H54 (cell line): ENCODE data around the gene DBNDD1.
"Not testable (repeated sequence)": the region's sequence is repeated elsewhere in the genome, so short reads cannot be mapped to it uniquely, and the experiment has no call there.

ENCODE experiments used
- DNase-seq: peaks from one replicate; pipeline ENCODE4 v3.0.0; 2011; ENCODE audit warnings: low spot score, mixed read lengths; ENCODE audit not compliant: insufficient read length
- FAIRE-seq: peaks from 3 replicates; lab custom pipeline; 2011; peaks lifted over from hg19 to GRCh38; lab: Jason Lieb, UNC
- POLR2A ChIP-seq: IDR thresholded peaks from 2 replicates; pipeline ENCODE4 v1.6.1; 2011; ENCODE audit warnings: low read depth, mild to moderate bottlenecking, low read length

The DBNDD1 gene

DNA sequence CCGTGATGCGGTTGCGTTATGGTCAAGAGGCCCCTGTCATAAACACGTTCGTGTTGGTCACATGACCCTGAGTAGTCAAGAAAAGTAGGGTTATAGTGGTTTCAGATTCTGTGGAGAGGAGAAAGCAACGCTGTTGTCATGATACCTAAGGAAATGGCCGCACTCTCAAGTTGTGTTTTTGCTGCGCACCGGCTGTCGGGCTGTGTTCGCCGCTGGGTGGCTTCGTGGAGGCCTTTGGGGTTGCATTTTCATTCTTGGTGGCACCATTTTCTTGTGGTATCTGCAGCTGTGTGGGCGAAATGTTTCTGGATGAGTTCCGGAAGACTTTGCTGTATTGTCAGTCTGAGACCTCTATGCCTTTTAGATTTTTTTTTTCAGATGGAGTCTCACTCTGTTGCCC lies 35.7 kb downstream of the DBNDD1 start:
- no peak for TF ChIP-seq POLR2A
- FAIRE-seq (no peak), DNase-seq (no peak)

DNA sequence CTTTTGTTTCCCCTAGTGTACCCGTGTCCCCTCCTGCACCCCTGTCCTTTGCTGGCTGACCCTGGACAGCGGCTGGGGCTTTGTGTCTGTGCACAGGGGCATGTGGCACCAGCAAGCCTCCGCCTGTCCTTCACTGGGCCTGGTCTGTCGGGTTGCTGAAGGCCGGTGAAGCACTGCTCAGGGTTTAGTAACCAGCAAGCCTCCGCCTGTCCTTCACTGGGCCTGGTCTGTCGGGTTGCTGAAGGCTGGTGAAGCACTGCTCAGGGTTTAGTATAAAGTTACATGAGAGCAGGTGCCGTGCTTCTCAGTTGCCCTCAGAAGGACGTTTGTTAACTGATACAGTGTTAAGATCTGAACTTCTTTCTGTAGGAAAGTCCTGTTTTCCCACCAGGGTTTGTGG lies 36.9 kb downstream of the DBNDD1 start:
- no peak for DNase-seq
- TF ChIP-seq POLR2A = no peak
- FAIRE-seq = no peak

DNA sequence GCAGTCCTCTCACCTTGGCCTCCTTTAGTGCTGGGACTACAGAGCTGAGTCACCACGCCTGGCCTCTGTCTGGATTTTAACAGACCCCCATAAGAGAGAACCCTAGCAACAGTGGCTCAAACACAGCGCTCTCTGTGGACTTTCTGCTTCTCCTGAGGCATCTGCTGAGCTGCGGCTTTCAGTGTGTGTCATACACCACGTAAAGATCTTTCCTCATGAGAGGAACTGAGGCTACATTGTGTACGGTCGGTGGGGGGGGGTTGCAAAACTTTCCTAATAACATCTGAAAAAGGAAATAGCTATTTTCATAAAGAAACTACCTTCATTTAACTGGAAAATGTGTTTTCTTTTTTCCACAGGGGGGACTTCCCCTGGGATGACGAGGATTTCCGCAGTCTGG lies 37.8 kb downstream of the DBNDD1 start:
- DNase-seq = no peak
- FAIRE-seq = no peak
- no peak for TF ChIP-seq POLR2A

DNA sequence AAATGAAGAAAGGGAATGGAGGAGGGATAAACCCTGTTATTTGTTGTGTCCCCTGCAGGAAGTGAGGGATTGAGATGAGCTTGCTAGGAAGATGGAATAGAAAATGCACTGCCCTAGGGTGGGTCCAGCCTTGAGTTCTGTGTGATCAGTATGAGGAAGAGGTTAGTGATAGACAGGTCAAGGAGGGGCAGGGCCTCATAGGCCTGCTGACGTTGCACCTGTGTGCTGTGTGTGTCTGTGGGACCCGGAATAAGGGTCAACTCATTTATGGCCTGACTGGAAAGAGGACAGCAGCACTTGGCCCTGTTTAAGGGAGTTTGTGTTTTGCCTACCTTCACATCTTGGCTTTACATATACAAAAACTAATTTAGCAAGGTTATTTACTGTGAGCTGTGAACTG lies 44.4 kb downstream of the DBNDD1 start:
- no peak for TF ChIP-seq POLR2A
- FAIRE-seq (no peak), DNase-seq (no peak)

DNA sequence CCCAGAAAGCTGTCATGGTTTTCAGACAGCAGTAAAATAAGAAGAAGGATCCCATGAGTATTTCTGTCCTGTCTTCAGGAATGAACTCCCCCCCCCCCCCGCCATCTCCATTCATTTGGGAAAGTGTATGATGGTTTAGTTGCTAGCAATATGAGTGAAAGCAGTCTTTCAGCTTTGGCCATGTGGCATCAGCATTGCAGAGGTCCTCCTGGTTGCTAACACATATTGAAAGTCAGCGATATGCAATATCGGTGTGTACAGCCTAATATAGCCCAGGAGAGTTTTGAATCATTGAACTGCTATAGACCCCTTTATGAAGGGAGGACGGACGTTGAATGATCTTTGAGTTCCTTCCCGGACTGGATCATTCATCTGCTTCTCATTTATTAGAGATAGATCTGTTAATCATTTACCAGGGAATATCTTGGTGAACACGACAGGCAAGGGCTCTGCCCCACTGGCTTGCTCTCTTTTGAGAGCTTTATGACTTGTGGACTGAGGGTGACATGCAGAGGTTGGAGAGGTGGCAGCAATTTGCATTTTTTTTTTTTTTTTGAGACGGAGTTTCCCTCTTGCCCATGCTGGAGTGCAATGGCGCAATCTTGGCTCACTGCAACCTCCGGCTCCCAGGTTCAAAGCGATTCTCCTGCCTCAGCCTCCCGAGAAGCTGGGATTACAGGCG lies 45.5 kb downstream of the DBNDD1 start:
- no peak for DNase-seq
- no peak for TF ChIP-seq POLR2A
- FAIRE-seq = no peak

DNA sequence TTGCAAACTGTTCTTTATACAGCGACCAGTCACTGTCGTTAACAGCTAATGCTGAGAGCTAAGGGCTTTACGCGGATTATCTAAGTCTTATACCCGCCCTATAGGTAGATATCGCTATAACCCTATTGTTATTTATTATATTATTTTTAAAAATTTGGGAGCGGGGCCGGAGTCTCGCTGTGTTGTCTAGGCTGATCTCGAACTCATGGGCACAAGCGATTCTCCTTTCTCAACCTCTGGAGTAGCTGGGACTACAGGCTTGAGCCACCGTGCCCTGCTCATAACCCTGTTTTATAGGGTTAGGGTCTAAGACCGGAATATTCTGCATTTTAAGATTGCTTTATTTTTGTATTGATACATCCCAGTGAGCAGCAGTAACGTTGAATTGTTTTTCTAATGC lies 46.0 kb downstream of the DBNDD1 start:
- no peak for FAIRE-seq
- no peak for DNase-seq
- no peak for TF ChIP-seq POLR2A

DNA sequence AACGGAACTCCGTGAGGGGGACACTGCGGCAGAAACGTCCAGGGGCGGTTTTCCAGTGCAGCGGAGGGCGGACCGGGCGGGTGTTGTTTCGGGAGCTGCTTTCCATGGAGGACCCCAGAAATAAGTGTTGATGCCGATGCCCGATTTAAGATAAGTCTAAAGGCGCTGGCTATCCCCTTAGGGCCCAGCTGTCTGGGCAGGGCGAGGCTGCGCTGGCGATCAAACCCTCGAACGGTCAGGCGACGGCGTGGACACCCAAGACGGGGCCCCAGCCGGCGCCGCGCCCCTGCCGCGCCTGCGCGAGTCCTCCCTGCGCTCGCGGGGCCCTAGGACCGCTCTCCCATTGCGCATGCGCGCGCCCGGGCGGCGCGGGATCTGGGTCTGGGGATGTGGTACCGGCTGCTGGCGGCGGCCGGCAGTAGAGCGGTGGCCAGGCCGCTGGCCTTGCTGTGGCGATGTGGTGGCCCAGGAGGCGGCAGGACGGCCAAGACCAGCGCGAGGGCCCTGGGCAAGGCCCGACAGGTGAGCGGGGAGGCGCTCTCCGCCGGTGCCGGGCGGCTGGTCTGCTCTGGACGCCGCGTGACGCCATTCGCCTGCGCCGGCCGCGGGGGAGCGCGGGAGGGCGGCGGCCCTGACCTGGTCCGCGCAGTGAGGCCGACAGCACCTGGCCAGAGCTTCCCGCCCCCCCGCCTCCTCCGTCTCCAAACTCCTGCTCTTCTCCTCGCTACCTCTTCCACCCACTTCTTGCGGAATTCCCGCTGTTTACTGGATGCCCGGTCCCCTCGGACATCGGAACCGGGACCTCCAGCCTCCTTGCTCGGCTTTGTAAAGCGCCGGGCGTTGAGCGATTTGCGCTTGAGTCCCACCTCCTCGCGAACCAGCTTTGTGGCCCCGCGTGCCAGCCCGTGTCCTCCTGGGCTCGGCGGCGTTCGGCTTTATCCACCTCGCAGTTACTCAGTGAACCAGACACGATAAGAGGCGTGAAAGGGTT lies 46.7 kb downstream of the DBNDD1 start:
- FAIRE-seq (no peak), DNase-seq (peak; percentile 99)
- peak; percentile 81 for TF ChIP-seq POLR2A

DNA sequence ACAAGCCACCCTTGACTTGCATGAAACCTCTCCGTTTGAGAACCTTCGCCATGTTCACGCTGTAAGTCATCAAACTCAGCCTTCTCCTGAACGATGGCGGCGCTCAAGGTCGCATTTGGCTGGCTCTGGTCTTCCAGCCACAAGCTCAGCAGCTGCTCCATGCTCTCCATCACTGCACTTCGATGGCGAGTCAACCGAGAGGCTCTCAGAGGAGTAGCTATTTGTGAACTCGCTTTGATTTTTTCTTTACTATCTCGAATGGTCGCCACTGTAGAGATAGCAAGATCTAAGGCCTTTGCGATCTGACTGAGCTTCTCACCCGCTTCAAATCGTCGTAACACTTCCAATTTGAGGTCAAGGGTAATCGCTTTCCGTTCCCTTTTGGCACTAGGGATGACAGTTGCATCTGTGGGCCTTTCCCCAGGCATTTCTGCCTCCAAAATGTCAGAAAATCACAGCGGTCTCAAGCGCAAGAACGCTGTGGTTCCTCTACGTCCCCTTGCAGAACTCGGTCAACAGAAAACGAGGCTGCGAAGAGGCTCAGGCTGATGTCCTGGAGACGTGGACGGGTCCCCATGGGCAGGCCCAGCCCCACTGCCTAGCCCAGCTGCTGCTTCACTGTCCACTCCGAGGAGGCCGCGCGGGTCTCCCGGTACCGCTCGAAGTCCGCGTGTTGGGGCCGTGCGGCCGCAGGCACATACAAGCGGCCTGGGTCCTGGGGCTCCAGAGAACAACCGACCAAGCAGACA lies 47.6 kb downstream of the DBNDD1 start:
- DNase-seq (no peak), FAIRE-seq (no peak)
- TF ChIP-seq POLR2A = no peak

DNA sequence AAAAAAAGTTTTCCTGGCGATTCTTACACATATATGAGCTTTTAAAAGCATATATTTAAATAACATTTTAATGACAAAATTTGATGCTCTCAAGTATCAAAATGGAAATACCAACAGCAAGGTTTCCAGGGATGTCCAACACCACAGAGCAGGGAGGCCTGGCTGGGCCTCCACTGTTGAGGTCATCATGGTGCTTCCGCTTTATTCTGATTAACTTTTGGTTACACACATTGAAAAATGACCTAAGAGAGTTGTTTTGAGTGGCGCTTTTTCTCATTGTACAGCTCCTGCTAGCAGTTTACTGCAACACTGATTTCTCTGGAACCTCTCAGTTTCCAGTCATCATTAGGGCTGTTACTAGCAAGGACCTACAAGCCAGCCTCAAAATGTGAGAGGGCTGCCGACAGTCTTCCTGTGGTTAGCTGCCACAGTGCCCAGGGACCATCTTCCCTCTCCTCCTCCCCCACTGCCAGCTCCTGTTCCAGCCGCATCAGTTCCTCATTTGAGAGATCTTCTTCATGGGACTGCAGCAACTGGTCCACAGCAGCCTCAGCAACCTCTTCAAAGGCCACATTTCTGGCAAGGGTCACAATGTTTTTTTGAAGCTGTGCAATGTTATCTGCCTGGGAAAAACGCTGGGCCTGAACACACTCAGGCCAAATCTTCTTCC lies 49.4 kb downstream of the DBNDD1 start:
- FAIRE-seq (no peak), DNase-seq (no peak)
- TF ChIP-seq POLR2A = no peak

DNA sequence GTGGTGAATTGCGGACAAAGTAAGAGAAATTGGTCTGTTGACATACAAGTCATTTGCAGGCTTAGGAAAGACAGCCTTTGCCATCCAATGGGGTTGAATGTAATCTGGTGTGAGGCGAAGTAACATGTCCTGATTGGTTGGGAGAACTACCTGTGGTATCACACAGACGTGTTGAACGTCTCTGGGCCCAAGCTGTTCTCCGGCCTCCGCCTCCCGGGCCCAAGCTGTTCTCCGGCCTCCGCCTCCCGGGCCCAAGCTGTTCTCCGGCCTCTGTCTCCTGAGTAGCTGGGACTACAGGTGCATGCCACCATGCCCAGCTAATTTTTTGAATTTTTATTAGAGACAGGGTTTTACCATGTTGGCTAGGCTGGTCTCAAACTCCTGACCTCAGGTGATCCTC lies 51.2 kb downstream of the DBNDD1 start:
- DNase-seq, FAIRE-seq: not testable (repeated sequence)

DNA sequence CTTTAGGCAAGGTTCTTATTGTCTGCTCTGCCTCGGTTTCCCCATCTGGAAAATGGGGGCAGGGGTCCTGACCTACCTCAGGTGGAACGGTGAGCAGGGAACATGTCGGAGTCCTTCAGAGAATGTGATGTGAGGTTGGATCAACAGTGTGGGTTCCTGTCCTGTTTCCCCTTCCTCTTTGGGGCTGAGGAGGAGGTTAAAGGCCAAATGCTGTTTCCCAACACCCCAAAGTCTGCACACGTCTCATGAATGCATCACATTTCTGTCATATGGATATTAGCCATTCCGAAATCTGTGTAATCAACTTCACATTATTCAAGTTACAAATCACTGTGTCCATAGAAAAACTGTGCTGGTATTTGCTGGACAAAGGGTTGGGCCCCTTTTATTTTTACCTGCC lies 51.8 kb downstream of the DBNDD1 start:
- DNase-seq, FAIRE-seq: not testable (repeated sequence)

DNA sequence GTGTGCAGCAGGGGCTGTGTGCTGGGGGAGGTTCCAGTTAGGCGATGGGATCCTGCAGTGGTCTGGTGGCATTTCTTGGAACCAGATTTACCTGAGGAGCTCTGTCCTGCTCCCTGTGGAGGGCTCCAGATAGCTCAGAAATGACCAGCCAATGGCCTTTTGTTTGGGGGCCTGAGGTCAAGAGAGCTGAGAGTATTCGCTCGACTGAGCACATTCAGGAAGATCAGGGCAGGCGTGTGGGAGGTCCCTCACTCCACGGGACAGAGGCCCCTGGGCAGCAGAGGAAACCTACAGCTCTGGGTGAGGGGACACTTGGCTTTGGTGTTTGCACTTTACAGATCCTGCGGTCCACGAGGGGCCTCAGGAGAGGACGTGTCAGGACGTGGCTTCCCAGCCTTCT lies 52.5 kb downstream of the DBNDD1 start:
- FAIRE-seq (no peak), DNase-seq (no peak)
- no peak for TF ChIP-seq POLR2A

DNA sequence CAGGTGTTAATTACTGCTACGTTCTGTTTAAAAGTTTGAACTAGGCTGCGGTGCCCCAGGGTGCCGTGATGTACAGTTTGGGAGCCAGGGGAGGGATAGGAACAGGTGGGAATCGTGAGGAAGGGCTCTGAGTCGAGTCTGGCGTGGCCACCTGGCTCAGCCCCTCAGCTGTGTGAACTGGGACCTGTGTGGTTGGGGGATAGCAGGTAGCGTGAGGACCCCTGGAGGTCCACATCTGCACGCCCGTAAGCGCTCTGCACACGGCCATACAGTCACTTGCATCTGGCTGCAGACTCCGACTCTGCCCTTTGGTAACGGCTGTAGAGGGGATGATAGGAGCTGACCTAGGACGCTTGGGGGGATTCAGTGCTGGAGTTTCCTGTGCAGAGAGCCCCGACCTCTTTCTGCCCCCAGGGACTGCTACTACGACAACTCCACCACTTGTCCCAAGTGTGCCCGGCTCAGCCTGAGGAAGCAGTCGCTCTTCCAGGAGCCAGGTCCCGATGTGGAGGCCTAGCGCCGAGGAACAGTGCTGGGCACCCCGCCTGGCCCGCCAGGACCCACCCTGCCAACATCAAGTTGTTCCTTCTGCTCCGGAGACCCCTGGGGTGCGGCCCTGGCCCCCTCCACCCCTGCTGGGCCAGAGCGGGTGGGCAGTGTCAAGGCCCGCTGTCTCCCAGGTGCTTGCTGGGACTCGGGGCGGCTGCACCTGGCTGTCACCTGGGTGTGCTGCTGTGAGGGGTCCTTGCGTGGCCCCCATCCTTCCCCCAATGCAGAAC lies 53.6 kb downstream of the DBNDD1 start:
- FAIRE-seq (no peak), DNase-seq (no peak)
- TF ChIP-seq POLR2A = no peak

DNA sequence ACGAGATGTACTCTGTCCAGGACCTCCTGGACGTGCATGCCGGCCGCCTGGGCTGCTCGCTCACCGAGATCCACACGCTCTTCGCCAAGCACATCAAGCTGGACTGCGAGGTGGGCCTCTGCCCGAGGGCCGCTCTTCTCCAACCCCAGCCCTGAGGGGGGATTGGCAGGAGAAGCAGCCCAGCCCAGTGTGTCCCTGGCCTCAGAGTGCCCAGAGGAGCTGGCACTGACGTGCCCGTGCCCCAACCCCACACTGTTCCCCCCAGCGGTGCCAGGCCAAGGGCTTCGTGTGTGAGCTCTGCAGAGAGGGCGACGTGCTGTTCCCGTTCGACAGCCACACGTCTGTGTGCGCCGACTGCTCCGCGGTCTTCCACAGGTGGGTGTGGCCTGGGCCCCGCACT lies 55.1 kb downstream of the DBNDD1 start:
- FAIRE-seq = no peak
- no peak for DNase-seq
- no peak for TF ChIP-seq POLR2A
